Urothelium cell line (cell line): Measurements from ENCODE around the gene GRK5.
A peak's percentile ranks its signal among the peaks of the same experiment; 100 is the strongest.

Source experiments
- DNase-seq: peaks from one replicate; pipeline ENCODE4 v3.0.0; 2011; ENCODE audit warnings: low spot score, mixed read lengths
- FAIRE-seq: peaks from 2 replicates; lab custom pipeline; 2011; peaks lifted over from hg19 to GRCh38; lab: Jason Lieb, UNC

Gene GRK5

DNA sequence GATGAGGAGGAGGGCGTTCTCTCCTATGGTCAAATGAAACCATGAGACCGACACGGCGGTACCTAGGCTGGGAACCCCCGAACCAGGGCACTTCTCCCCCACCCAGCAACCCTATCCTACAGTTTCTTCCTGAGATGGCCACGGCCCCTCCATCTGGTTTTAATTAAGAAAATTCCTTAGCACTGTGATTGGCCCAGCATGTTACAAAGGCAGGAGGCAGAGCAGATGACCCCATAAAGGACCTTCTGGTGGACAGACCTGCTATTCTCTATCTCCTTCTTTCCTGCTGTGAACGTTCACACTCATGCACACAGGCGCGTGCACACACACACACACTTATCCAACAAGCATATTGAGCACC, 205.7 kb downstream of the GRK5 start:
- DNase-seq (no peak), FAIRE-seq (no peak)

- FAIRE-seq: no peak
- DNase-seq: no peak
These were observed 206.2 kb downstream of the GRK5 start for GRCh38 chr10:119413471-119414080.

DNA sequence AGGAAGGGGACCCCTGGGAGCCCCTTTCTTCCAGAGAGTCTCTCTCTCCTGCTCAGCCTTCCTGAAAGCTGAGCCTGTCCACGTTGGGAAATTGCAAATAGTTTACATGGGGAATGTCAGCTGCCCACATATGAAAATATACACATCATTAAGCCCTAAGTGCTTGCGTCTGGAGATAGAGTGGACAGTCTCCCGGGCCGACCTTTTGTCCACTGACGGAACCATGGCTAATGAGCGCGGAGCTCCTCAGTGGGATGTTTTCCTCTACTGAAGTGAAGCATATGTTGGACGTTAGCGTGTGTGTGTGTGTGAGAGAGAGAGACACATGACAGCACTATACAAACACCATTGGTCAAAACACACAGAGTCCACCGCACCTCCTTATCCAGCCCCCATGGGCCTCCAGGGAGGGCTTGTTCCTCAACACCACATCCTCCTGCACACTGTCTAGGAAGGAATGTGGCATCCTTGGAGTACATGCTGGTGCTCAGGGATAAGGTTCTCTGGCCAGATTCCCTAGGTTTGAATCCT, 206.8 kb downstream of the GRK5 start:
- DNase-seq: no peak
- FAIRE-seq: no peak

- DNase-seq: no peak
- FAIRE-seq: no peak
These were observed 207.8 kb downstream of the GRK5 start for GRCh38 chr10:119415121-119415520.

- FAIRE-seq (no peak), DNase-seq (no peak)
These were observed 208.4 kb downstream of the GRK5 start for GRCh38 chr10:119415536-119416503.

- peak; percentile 71 for DNase-seq
- peak; percentile 63 for FAIRE-seq
These were observed 209.5 kb downstream of the GRK5 start for GRCh38 chr10:119416855-119417254.

- DNase-seq: no peak
- FAIRE-seq: no peak
These were observed 210.5 kb downstream of the GRK5 start for GRCh38 chr10:119417852-119418251.

DNA sequence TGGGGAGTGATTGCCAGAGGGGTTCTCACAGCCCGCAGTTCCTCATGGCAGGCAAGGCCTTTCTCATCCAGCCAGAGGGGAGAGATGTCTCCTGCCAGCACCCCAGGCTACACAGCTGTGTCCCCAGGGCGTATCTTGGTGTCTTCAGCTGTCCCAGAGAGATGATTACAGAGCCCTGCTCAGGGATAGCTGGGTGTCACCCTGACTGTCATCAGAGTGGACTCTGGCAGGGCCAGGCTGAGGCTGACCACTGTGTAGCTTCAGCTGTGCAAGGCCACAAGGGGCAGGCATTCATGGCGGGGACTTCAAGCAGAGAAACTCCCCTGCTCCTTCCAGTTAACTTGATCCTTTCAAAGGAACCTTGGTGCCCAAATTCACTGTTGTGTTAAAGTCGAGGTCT, 211.0 kb downstream of the GRK5 start:
- FAIRE-seq: no peak
- no peak for DNase-seq

DNA sequence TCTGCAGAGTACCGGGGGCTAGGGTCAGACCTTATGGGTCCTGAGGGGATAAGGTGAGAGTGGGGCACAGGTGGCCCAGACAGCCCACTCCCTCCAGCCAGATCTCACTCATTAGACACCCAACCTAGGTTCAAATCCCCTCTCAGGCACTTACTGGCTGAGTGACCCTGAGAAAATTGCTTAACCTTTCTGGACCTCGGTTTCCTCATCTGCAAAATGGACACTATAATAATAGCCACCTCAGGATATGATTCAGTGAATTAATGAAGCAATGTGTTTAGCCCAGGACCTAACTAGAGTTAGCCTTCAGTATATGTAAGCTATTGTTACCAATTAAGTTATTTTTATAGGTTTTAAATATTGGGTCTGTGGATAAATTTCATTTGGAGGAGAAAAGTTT, 212.6 kb downstream of the GRK5 start:
- no peak for FAIRE-seq
- DNase-seq: no peak

DNA sequence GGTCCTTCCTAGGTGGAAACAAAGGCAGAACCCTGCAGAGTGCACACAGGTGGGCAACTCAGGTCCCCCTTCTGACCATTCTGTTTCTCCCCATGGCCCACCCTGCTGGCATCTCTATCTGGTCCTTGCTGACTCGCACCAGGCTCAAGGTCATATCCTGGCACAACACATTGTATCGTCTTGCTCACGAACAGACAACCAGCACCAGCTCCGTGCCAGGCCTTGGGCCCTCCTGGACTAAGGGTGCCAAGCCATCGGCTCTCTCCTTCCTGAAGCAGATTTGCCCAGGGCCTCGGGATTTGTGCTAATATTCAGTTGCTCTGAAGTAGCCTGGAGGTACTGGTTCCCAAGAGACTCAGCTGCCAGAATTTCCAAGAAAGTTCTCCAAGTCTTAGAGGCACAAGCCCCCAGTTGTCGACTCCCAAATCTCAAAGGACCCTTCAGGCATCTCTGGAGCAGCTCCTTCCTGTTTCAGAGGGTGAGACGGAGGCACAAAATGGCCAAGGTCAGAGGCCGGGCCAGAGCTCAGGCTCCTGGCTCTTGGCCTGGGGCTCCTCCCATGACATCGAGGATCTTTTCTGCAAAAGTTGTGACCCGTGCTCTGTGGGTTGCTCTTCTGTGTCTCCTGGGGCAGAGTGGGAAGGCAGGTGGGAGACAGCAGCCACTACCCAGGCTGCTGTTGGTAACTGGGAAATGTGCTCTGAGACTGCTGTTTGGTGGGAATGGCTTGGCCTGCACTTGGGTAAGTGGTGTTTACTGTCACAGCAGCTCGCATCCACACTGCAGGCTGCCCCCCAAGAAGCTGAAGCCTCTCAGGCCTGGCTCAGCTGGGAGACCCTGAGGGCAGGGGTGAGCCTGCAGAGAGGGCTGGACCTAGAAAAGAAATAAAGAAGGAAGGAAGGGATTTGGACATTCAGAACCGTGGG, 213.8 kb downstream of the GRK5 start:
- no peak for FAIRE-seq
- no peak for DNase-seq

DNA sequence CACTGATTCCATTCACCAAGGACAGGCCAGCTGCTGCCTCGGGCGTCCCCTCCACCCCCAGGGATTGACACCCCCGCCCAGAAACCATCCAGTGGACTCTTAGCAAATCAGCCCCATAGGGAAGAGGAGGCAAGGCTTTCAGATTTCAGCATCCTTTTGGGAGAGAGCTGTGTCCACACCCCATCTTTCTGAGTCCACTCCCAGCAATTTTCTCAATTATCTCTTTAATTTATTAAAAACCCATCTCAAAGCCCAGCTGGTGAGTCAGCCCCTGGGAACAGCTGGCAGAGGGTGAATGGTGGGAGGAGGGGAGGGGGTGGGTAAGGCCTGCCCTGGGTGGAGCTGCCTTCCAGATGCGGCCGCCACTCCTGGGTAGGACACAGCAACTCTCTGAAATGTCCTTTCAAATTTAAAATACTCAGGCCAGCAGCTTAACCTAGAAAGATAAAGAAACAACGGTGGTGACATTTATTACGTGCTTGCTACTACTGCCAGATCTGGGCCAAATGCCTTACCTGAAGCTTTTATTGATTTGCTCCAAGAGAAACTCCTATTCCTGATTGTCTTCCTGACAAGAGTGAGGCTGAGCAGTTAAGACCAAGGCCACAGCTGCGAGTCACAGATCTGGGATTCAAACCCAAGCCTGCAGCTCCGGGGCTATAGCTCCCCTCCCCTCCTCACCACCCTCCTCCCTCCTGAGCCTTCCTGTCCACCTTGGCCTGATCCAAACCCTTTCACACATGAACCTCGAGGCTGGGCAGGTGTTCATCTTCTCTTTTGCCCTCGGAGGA, 214.7 kb downstream of the GRK5 start:
- no peak for FAIRE-seq
- no peak for DNase-seq

DNA sequence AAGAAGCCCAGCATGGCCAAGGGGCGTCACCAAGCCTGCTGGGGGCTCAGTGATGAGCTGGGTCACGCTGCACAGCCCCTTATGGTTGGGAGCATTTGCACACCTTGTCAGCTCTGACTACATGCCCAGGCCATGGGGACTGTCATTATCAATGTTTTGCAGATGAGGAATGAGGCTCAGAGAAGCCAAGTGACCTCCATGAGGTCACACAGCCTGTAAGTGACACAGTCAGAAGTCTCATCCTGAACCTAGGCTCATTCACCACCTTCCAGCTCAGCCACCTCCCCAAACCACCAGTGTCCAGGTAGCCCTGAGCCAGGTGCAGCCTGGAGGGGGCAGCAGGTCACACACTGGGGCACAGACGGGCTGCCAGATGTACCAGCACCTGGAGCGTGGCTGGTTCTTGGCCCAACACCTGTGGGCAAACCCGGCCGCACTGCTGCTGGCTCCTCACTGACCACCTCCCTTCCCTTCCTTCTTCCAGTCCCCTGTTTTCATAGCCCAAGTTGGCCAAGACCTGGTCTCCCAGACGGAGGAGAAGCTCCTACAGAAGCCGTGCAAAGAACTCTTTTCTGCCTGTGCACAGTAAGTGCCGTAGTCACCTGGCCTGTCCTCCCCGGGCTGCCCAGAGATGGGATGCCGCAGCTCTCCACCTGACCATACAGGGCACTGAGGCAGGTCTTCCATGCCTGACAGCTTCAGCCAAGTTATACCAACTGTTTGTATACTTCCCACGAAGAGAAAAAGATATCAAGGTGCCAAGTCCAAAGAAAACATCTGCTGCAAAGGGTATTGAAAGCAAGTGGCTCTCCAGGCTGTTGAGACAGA, 215.5 kb downstream of the GRK5 start:
- FAIRE-seq (no peak), DNase-seq (no peak)

GRCh38 chr10:119423510-119424257, 216.3 kb downstream of the GRK5 start:
- FAIRE-seq: no peak
- DNase-seq: no peak

DNA sequence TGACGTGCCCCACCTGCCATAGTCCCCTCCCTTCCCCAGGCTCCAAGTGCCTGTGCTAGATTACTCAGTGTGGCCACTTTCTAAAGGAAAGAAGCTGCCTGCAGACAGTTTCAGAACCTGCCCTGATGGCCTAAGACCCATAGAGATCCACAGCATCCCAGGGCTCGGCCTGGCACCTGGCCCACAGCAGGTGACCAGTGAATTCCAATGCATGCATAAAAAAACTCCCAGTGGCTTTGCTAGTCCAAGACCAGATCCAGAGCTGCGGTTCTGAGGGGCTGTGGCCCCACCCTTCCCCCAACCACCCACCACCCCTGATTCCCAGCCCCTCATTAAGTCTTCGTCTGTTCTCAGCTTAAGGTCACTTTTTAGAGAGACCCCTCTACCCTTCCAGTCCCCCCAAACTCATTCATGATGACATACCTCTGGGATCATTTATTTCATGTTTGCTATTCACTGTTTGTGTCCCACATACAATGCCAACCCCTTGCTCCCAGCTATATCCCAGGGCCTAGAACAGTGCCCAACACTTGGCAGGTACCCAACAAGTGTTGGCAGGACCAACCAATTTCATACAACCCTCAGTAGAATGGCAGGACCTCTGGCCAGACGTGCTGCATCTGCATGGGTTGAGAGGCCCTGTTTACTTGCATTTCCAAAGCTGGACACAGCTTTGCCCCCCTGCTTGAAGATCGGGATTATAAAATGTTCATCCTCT, 217.0 kb downstream of the GRK5 start:
- no peak for FAIRE-seq

DNA sequence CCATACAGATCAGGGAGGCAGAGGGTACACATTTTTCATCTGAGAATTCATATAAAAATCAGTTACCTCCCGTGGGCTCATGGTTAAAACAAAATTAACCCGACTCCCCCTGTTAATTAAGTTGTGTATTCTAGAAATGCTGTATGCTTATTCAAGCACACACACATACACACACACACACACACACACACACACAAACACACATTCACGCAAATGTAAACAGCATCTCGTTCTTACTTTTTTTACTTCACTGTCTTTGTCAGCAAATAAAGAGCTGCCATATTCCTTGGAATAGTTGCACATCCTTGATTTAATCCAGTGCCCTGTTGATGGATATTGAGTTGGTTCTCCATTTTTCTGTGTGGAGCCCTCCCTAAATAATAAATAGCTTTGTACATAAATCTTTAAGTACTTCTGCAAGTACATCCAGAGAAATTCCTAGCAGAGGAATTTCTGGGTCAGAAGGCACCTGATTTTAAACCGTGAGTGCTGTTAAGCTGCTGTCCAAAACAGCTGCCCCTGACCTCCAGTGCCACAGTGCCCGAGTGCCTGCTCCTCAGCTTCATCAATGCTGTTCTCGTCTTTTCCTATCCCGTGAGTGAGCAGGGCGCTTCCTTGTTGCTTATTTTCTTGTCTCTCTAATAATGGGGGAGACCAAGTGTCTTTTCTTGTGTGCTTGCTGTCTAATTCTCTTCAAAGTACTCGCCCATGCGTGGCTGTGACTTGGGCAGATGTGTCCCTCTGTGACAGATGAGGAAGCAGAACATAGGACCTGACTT, 217.9 kb downstream of the GRK5 start:
- FAIRE-seq: no peak

More for the DNA sequence above, 217.0 kb downstream of the GRK5 start:
- no peak for DNase-seq

DNA sequence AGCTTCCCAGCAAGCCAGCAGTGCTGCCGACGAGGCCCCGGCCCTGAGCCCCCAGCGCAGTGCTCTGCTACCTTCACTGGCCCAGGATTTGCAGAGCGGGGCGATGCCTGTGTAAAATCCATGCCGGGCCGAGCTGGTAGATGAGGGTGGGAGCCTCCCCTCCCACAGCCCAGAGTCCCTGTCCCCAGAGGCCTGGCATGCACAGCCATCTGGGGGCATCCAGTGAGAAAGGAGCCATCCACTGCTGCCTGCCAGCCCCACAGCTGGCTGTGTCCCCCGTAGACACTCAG, 218.5 kb downstream of the GRK5 start:
- no peak for FAIRE-seq

More for the DNA sequence above, 217.9 kb downstream of the GRK5 start:
- DNase-seq: no peak

DNA sequence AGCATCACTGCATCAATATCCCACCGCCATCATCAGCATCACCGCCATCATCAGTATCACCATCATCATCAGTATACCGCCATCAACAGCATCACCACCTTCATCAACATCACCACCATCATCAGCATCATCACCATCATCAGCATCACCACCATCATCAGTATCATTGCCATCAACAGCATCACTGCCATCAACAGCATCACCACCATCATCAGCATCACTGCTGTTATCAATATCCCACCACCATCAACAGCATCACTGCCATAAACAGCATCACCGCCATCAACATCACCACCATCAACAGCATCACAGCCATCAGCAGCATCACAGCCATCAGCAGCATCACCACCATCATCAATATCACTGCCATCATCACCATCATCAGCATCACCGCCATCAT, 219.3 kb downstream of the GRK5 start:
- DNase-seq: no peak
- peak; percentile 99 for FAIRE-seq

More for the DNA sequence above, 218.5 kb downstream of the GRK5 start:
- no peak for DNase-seq
